GM19438 (cell line): Measurements from ENCODE around the gene HSD17B8.
"Not testable (repeated sequence)": the region's sequence is repeated elsewhere in the genome, so short reads cannot be mapped to it uniquely, and the experiment has no call there.

Source experiments
- ATAC-seq: cut with Tn5 transposase; IDR thresholded peaks from one replicate; pipeline ENCODE4 v1.9.1; 2021; ENCODE audit warnings: low read depth; ENCODE audit not compliant: unreplicated experiment

Gene HSD17B8

DNA sequence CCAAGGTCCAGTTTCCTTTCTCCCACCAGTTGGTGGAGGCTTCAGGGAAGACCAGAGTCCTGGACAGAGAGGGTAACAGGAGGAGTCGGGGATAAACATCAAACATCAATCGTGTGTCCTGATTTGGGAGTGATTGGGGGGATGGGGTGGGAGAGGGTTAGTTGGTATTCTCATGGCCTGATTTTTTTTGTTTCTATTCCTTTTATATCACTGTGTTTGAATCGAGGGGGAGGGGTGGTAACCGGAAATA lies 365 bp upstream of the HSD17B8 start:
- no peak for ATAC-seq

DNA sequence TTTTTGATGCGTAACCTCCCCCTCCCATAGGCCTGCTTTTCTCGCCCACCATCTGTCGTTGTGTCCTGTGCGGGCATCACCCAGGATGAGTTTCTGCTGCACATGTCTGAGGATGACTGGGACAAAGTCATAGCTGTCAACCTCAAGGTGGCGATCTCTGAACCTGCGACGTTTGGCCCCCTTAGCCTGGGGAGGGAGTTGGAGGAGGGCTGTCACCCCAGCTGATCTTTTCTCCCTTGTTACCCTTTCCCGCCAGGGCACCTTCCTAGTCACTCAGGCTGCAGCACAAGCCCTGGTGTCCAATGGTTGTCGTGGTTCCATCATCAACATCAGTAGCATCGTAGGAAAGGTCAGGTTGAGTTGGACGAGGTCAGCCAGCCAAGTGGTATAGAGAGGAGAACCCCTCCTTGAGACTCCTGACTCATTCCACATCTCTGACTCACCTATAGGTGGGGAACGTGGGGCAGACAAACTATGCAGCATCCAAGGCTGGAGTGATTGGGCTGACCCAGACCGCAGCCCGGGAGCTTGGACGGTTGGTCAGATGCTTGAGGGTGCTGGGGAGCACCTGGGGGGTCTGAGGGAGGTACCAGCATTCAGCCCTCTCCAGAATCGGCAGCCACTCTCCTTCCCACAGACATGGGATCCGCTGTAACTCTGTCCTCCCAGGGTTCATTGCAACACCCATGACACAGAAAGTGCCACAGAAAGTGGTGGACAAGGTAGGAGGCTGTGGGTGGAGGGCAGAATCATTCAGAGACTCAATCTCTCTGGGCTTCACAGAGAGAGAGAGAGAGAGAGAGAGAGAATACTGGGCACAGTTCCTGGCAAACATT lies 954 bp downstream of the HSD17B8 start:
- ATAC-seq: no peak

DNA sequence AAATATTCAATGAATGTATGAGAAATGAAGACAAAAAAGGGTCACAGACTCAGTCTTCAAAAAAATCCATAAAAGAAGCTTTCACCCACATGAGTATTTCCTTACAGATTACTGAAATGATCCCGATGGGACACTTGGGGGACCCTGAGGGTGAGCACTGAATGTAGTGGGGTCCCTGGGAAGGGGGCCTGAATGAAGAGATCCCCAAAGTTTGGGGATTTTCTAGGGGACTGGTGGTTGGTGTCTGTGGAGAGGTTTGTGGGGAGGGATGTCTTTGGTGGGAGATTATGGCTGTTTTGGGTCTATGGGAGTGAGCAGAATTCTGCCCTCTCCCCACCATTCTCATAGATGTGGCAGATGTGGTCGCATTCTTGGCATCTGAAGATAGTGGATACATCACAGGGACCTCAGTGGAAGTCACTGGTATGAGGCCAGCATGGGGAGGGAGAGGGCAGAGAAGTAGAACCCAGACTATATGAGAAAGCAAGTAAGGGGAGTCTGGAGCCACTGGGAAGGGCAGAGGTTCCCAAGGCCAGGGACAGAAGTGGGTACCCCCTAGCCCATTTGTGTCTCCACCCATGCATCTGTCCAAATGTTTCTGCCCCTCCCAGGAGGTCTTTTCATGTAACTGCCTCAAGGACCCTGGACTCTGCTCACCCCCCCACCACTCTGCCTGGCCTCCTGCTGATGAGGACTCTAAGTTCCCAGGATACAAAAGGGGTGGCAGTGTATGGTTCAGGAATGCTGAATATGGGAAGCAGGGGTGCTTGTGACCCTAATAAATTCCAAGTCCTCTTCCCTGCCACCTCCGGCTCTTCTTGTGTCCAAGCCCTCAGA lies 1.8 kb downstream of the HSD17B8 start:
- no peak for ATAC-seq

DNA sequence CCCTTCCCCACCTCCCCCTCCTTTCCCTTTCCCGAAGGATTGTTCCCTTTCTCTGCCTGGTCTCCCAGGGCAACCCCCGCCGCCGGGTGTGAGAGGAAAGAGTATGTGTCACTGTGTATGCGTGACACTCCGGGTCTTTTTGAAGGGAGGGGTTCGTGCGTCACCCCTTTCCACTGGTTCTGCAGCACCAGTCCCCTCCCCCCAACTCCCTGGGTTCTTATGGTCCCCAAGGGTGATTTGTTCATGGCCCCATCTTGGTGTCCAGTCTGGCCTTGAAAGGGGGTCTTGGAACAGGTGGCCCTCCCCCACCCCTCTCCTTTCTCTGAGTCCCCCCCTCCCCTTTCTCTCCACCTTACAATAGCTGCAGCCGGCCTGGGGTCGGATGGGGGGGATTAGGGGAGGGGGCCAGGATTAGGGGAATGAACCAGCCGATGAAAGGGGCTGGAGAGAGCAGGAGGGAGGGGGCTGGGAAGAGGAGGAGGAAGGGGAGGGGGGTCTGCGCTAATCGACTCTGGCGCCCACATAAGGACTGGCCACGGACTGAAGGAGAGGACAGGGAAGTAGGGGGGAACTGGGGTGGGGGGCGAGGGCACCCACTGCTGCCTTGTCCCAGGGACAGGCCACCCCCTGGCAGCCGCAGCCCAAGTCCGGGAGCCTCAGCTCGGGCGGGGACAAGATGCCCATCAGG lies 2.6 kb downstream of the HSD17B8 start:
- ATAC-seq: no peak

DNA sequence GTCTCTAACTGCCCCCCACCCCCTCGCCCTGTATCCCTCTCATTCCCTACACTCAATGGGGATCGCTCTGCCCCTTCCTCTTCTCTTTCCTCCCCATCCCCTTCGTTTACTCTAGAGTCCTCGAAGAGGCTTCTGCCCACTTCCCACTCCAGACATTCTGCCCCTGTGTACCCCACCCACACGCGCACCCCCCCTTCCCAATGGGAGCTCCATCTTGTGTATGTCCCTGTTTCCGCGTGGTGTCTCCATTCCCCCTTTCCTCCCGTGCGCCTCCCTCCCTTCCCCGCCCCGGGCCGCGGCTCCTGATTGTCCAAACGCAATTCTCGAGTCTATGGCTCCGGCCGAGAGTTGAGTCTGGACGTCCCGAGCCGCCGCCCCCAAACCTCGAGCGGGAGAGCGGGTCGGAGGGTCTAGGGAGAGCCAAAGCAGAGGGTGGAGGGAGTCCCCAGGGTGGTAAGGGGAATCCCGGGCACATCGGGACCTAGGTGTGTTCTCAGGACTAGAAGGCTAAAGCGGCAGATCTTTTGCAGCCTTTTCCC lies 3.2 kb downstream of the HSD17B8 start:
- no peak for ATAC-seq

DNA sequence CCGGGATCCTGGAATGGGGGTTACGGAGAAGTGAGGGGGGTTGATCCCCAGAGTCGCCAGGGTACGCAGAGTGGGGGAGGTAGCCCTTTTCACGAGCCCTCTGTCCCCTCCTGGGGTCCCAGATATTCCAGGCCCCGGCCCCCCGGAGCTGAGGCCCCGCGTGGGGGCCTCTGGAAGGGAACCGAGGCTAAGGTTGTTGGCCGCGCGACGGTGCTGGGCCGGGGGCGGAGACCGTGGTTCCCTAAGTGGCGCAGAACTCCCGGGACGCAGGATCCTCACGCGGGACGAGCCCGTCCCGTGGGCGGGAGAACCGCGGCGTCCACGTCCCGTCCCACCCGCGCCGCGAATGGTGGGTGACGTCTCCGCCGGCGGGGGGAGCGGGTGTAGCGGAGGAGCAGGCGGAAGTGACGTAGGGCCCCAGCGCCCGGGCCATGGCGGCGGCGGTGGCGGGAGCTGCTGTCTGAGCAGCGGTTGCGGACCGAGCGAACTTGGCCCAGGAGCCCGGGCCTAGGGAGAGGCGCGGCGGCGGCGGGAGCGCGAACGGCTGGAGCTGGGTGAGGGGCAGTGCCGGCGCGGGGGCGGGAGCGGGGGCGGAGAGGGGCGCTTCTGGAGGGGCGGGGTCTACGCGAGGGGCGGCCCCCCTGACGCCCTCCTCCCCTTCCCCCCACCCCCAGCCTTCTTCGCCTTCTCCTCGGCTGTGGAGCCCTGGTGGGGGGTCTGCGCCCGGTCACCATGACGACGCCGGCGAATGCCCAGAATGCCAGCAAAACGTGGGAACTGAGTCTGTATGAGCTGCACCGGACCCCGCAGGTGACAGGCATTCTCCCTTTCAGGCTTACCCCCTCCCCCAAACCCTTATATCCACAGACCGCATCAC lies 3.9 kb downstream of the HSD17B8 start, which contains the start of gene RING1:
Gene RING1, plus strand, starts transcription at position 410 of the 877 bp plus-strand sequence. Its CDS starts 323 bp downstream, at position 733.
- ATAC-seq: peak; percentile 42

DNA sequence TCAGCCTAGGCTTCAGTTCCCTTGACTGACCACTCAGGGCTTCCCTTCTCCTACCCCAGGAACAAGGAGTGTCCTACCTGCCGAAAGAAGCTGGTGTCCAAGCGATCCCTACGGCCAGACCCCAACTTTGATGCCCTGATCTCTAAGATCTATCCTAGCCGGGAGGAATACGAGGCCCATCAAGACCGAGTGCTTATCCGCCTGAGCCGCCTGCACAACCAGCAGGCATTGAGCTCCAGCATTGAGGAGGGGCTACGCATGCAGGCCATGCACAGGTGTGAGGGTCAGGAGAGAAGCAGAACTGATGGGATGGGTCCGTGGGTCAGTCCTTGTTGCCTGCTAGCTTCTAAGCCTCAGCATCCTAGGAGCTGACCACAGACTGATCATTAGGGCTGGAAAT lies 5.4 kb downstream of the HSD17B8 start:
- no peak for ATAC-seq

DNA sequence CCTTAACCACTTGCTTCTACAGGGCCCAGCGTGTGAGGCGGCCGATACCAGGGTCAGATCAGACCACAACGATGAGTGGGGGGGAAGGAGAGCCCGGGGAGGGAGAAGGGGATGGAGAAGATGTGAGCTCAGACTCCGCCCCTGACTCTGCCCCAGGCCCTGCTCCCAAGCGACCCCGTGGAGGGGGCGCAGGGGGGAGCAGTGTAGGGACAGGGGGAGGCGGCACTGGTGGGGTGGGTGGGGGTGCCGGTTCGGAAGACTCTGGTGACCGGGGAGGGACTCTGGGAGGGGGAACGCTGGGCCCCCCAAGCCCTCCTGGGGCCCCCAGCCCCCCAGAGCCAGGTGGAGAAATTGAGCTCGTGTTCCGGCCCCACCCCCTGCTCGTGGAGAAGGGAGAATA lies 6.7 kb downstream of the HSD17B8 start:
- no peak for ATAC-seq

DNA sequence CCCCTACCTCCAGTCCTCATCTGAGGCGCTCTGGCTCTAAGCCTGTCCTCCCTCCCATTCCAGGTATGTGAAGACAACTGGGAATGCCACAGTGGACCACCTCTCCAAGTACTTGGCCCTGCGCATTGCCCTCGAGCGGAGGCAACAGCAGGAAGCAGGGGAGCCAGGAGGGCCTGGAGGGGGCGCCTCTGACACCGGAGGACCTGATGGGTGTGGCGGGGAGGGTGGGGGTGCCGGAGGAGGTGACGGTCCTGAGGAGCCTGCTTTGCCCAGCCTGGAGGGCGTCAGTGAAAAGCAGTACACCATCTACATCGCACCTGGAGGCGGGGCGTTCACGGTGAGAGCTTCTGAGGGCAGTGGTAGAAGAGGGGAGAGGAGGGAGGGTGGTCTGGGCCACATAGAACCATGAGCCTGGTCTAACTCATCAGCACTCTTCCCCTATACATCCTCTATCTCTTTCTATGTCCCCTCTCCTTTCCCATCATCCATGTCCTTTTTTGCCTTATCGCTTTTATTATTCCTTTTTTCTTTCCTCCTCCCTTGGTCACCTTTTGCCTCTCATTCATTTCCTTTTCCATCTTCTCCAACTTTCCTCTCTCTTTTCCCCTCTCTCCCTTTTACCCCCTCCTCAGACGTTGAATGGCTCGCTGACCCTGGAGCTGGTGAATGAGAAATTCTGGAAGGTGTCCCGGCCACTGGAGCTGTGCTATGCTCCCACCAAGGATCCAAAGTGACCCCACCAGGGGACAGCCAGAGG lies 7.4 kb downstream of the HSD17B8 start:
- ATAC-seq: no peak

DNA sequence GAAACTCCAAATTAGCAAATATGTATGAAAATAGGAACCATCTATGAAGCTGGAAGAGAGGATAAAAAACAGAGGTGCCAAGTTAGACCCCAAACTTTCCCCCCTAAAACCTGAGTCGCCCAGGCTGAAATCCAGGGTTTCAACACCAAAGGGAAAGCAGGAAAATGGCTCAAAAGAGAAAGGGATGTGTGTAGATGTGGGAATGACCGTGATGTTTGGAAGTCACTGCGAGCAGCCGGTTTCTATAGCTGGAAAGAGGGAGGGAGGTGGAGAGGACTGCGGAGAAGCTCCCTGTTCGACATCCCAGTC lies 8.4 kb downstream of the HSD17B8 start:
- ATAC-seq: no peak

DNA sequence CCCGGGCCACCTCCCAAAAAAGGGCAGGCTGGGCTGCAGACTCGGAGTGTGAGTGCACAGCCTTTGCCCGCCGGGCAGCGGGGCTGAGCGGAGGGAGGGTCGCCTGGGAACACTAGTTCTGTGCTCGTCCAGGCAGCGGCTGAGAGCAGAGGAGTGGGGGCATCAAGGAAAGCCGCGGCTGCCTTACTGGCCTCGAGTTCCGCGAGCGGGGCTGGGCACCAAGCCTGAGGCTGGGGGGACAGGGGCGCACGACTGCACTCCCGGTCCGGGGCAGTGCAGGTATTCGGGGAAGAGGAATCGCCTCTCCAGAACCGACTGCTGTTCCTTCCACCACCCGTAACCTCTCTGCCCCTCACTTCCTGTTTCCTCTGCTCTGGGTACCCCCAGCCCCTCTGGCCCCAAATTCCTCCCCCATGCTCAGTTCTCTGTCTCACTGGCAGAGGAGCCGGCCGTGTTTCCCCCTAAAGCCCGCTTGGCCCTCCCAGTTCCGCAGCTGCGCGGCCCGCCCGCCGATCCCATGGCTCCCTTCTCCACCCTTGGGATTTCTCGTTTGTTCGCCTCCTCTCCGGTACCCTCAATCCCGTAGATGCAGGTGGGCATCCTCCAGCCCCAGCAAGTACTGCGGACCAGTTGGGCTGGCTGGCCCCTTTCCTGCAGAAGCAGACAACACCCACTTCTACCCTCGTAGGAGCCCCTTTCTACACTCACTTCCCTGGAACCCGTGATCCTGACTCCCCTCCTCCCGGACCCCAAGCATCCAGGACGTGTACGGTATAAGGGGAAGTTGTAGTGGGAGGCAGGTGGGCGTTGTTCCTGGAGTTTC lies 8.9 kb downstream of the HSD17B8 start:
- no peak for ATAC-seq

DNA sequence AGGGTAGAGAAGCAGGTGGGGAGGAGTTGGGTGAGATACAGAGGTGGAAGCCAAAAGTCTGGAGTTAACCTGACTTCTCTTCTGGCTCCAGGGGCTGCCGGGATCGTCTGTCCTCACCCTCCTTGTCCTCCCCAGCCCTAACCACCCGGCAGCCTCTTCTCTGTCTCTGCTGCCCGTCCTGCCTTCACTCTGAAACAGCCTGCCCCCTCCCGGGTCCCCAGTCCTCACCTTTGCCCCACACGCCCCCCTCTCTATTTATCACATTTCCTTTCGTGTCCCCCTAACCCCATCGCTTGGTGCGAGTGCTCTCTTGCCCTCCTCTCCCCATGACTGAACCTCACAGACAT lies 9.5 kb downstream of the HSD17B8 start:
- no peak for ATAC-seq

DNA sequence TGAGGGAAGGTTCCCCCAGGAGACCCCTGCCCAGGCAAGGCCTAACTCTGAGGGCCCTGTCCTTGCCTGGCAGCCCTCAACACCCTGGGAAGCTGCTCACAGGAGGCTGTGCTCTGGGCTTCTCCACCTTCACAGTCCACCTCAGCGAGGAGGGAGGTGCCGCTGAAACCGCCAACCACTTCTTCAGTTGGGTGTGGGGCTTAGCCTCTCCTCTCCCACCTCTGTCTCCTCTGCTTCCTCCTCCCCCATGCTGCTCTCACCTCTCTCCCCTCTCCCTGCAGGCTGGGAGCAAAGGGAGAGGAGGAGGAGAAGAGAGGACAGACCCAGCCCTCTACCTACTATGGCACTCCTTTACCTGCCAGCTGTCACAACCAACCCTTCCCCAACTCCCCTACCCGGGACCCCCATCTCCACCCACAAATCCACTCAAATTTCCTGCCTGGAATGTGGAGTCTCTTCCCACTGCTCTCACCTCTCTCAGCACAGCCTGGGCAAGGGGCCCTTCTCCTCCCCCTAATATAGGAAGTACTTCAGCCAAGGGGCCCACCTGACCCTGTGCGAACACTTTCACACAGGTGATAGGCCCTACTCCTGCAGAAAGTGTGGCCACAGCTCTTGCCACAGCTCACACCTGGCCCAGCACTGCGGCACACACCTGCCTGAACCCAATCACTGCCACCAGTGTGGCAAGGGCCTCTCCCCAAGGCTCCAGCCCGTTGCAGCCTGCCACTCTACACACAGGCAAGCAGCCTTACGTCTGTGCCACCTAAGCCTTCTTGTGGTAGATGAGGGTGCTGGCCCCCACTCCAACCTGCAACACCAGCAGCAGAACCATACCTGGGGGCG lies 11.0 kb downstream of the HSD17B8 start:
- no peak for ATAC-seq

DNA sequence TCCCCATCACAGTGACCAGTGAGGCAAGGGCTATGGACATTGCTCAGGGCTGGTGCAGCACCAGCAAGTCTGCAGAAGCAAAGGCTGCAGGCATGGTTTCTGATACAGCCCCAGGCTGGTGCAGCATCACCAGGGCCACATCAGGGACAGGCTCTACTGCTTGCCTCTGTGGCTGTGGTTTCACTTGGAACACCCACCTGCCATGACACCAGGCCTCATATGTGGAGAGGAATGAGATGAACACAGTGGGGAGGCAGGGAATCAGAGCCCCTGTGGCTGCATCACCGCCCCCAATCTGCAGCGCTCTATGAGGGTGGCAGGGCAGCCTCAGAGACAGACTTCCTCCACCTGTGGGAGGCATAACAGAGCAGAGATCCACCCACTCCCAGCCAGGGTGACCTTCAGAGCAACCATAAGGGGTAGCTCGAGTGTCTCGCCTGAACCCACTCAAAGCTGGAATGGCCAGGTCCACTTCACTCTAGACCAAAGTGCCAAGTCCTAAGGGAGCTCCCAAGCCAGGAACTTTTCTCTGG lies 11.7 kb downstream of the HSD17B8 start:
- no peak for ATAC-seq

DNA sequence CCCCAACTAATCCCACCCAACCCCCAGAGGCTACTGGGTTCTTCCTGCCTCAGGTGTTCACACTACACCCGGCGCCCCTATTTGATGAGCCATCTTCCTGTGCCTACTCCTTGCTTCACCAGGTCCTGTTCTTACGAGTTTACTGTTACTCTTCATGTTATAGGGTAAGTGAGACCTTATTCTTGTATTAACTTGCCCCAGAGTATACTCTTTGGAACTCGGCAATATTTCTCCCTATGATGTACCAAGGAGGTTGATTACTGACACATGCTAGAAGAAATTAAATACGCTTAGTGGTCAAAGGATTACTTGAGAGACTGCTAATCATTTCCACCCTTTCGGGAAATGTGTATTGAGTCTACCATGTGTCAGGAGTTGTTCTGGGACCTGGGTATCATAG lies 12.8 kb downstream of the HSD17B8 start:
- no peak for ATAC-seq

DNA sequence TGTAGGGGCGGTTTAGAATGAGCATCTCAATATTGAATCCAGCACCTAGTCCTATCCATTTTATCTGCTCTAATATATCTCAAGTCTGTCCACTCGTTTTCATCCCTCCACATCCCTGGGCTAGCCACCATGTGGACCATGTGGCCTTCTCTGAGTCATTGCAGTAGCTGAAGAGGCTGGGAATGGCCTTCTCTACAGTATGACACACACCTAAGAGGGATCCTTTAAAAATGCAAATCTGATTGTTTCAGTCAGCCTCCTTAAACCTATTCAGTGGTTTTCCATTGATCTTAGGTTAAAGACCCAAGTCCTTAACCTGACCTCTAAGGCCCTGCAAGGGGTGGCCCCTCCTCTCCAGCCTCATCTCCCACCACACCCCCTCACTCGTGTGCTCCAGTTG lies 13.2 kb downstream of the HSD17B8 start:
- no peak for ATAC-seq

DNA sequence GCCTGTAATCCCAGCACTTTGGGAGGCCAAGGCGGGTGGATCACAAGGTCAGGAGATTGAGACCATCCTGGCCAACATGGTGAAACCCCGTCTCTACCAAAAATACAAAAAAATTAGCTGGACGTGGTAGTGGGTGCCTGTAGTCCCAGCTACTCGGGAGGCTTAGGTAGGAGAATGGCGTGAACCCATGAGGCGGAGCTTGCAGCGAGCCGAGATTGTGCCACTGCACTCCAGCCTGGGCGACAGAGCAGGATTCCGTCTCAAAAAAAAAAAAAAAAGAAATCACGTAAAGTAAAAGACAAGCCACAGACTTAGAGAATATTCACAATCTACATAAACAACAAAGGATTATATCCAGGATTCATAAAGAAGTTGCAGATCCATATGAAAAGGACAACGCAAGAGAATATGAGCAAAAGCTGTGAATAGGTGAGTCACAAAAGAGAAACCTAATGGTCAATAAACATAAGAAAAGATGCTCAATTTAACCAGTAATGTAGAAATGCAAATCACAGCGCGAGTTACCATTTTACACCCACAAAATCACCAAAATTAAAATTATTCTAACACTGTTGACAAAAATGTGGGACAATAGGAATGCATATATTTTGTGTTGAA lies 22.2 kb downstream of the HSD17B8 start:
- not testable (repeated sequence) for ATAC-seq
